ENCODE data around the gene ELP1. TPM values are rescaled to one million over a fixed set of nuclear protein-coding genes. Genes with fewer than 3 reads are reported as not detected.

Gene ELP1
- total RNA-seq, 2 experiments from 2014 or later: 20.4 to 20.7 TPM

- H3K4me1 Mint-ChIP-seq (ENCODE audit: low read depth): peaks cover 5% of the 10 kb centered on the region
- H3K4me3 Mint-ChIP-seq: no peak overlapping the region
- peaks cover 14% of the 10 kb centered on the region for H3K27me3 Mint-ChIP-seq (ENCODE audit: low read depth)
- ChIA-PET POLR2A (no interaction called here), CTCF (no interaction called here)
- no peak for ATAC-seq
- H3K36me3 Mint-ChIP-seq (ENCODE audit: low read depth): no peaks in the 10 kb centered on the region
- no peak for DNase-seq
- no peaks in the 10 kb centered on the region for H3K9me3 Mint-ChIP-seq (ENCODE audit: insufficient read depth)
- no peak overlapping the region for H3K27ac Mint-ChIP-seq
These were observed 103.7 kb downstream of the ELP1 start for GRCh38 chr9:108830272-108830671.

GRCh38 chr9:108823829-108824228, 110.1 kb downstream of the ELP1 start:
- no peak for ATAC-seq
- CTCF ChIA-PET: no interaction called here
- no peaks in the 10 kb centered on the region for H3K4me1 Mint-ChIP-seq (ENCODE audit: low read depth)

More at GRCh38 chr9:108823829-108824228, 110.1 kb downstream of the ELP1 start:
- Mint-ChIP-seq H3K27ac (no peak overlapping the region), H3K36me3 (ENCODE audit: low read depth) (no peaks in the 10 kb centered on the region), H3K9me3 (ENCODE audit: insufficient read depth) (peaks cover 3% of the 10 kb centered on the region), H3K4me3 (no peak overlapping the region), H3K27me3 (ENCODE audit: low read depth) (peaks cover 18% of the 10 kb centered on the region)
- DNase-seq: no peak
- POLR2A ChIA-PET: no interaction called here

Other genes starting within 250 kb of the ELP1 start
- gene ACTL7B, start 78.1 kb downstream of the ELP1 start, total RNA-seq: not detected
- not detected for gene ACTL7A, start 71.9 kb downstream of the ELP1 start, total RNA-seq
- 1 to 10 TPM; 9.2 to 9.3 TPM for gene ABITRAM, start 276 bp upstream of the ELP1 start, total RNA-seq
- 10 to 100 TPM; 21.4 to 21.8 TPM for gene CTNNAL1, start 79.4 kb upstream of the ELP1 start, total RNA-seq
- gene TMEM245, start 185.8 kb upstream of the ELP1 start, total RNA-seq: 10 to 100 TPM; 27.4 to 30.2 TPM
- gene FRRS1L, start 233.1 kb upstream of the ELP1 start, total RNA-seq: not detected

Data from activated CD8-positive, alpha-beta T cell treated with anti-CD3 and anti-CD28 coated beads, Interleukin-2, amount 10 ng/mL, durations not matched to agents 7 days and 5 days (primary cell).